ENCODE measurements around the gene HSBP1. TPM values are rescaled to one million over a fixed set of nuclear protein-coding genes. Genes with fewer than 3 reads are reported as not detected.

The HSBP1 gene
- total RNA-seq, 1 experiment from 2014 or later: 230 TPM

GRCh38 chr16:83852774-83853173 is 45.0 kb downstream of the HSBP1 start:
- no peak overlapping the region for H2BK15ac ChIP-seq (ENCODE audit: low read depth, low read length)
- no peak overlapping the region for H2AK5ac ChIP-seq (ENCODE audit: insufficient read length, low read length)
- no peak overlapping the region for H3K4me3 Mint-ChIP-seq
- H2BK12ac ChIP-seq (ENCODE audit: insufficient read length, low read depth, low read length): no peak overlapping the region
- H3K4me1 ChIP-seq (ENCODE audit: insufficient read depth, low read length): peaks cover 10% of the 10 kb centered on the region; the same call in 1 of the 2 replicates
- no peak overlapping the region for H3K9ac ChIP-seq (ENCODE audit: extremely low read depth, insufficient read length, low read length)
- no peaks in the 10 kb centered on the region for H3K79me1 ChIP-seq (ENCODE audit: insufficient read depth, low read depth, low read length, poor library complexity, severe bottlenecking)
- H3K79me2 ChIP-seq (ENCODE audit: insufficient read depth, low read length): no peaks in the 10 kb centered on the region
- DNase-seq: no peak
- no peak overlapping the region for H3T11ph ChIP-seq (ENCODE audit: low read length)
- no peak overlapping the region for H3K4me2 ChIP-seq (ENCODE audit: insufficient read depth, insufficient read length, low read length)
- no peak overlapping the region for H3K27ac ChIP-seq (ENCODE audit: insufficient read length, low read depth, low read length)
- no peak overlapping the region for H3K56ac ChIP-seq (ENCODE audit: insufficient read length, low read depth, low read length)
- H3K4me1 Mint-ChIP-seq: peaks cover 48 to 52% of the 10 kb centered on the region in 2 experiments
- H3K9me3 ChIP-seq (ENCODE audit: control insufficient read depth, low read depth, low read length): no peaks in the 10 kb centered on the region
- H2BK5ac ChIP-seq (ENCODE audit: insufficient read length, low read length): no peak overlapping the region
- H4K5ac ChIP-seq (ENCODE audit: insufficient read length, low read depth, low read length): no peak overlapping the region
- no peak overlapping the region for H3K23ac ChIP-seq (ENCODE audit: insufficient read length, low read depth, low read length)
- TF ChIP-seq, protein P1, sequence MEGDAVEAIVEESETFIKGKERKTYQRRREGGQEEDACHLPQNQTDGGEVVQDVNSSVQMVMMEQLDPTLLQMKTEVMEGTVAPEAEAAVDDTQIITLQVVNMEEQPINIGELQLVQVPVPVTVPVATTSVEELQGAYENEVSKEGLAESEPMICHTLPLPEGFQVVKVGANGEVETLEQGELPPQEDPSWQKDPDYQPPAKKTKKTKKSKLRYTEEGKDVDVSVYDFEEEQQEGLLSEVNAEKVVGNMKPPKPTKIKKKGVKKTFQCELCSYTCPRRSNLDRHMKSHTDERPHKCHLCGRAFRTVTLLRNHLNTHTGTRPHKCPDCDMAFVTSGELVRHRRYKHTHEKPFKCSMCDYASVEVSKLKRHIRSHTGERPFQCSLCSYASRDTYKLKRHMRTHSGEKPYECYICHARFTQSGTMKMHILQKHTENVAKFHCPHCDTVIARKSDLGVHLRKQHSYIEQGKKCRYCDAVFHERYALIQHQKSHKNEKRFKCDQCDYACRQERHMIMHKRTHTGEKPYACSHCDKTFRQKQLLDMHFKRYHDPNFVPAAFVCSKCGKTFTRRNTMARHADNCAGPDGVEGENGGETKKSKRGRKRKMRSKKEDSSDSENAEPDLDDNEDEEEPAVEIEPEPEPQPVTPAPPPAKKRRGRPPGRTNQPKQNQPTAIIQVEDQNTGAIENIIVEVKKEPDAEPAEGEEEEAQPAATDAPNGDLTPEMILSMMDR (conservative IDR thresholded peaks at IDR 0.05): no peak
- H3K23me2 ChIP-seq (ENCODE audit: insufficient read length, low read depth, low read length, poor library complexity, severe bottlenecking): no peaks in the 10 kb centered on the region
- no peaks in the 10 kb centered on the region for H4K20me1 ChIP-seq (ENCODE audit: control insufficient read depth, insufficient read depth, insufficient read length)
- H2BK20ac ChIP-seq (ENCODE audit: low read depth, low read length, poor library complexity, severe bottlenecking): no peak overlapping the region
- no peak overlapping the region for H3K4ac ChIP-seq (ENCODE audit: low read depth, low read length)
- H2BK120ac ChIP-seq (ENCODE audit: low read depth, low read length, poor library complexity, severe bottlenecking): no peak overlapping the region
- no peak overlapping the region for H4K91ac ChIP-seq (ENCODE audit: insufficient read length, low read depth, low read length)
- H3K14ac ChIP-seq (ENCODE audit: insufficient read depth, low read length): no peak overlapping the region
- no peaks in the 10 kb centered on the region for H3K27me3 ChIP-seq (ENCODE audit: insufficient read depth, low read length)
- no peak overlapping the region for H3K18ac ChIP-seq (ENCODE audit: insufficient read length, low read depth, low read length)
- no peaks in the 10 kb centered on the region for H3K27me3 Mint-ChIP-seq (ENCODE audit: low read depth)
- H3K27ac Mint-ChIP-seq: peak overlapping the region in 1 of 3 experiments; percentile 72; a peak in 1 of 7 replicates
- no peak overlapping the region for H4K8ac ChIP-seq (replicated peaks; ENCODE audit: insufficient read length, low read depth, low read length)
- no peaks in the 10 kb centered on the region for H3K9me3 Mint-ChIP-seq
- no peaks in the 10 kb centered on the region; a peak in 1 of 7 replicates for H3K36me3 Mint-ChIP-seq (ENCODE audit: insufficient read depth in 1 of 3, low read depth in 3 of 3)
- no peak overlapping the region for H2AFZ ChIP-seq (ENCODE audit: low read length)
- no CpG with 5 or more reads among the region's 11 CpGs for WGBS (ENCODE audit: extremely low coverage, insufficient read length, low lambda C conversion rate)
